Thoracic aorta (tissue), 2 donors: ENCODE results near the gene STRADA. TPM values are rescaled to one million over a fixed set of nuclear protein-coding genes. Genes with fewer than 3 reads are reported as not detected.

ENCODE experiments used
- ATAC-seq: fragments of 150-250 bp; one replicate; pipeline ENCODE4 v1.8.0; 2017; ENCODE audit warnings: low read depth; ENCODE audit not compliant: insufficient number of reproducible peaks, low FRiP score
- DNase-seq: peaks from one replicate; pipeline ENCODE4 v3.0.0-alpha.2; 2020; ENCODE audit warnings: low spot score
- H3K27ac ChIP-seq, 2 donors: fragments of 200-600 bp; sonication (generic); 1 replicate in 1 of 2; 2 replicates in 1 of 2; pipeline ENCODE4 v1.5.1; 2016; ENCODE audit warnings: mild to moderate bottlenecking in 2 of 2, moderate library complexity in 2 of 2
- H3K27me3 ChIP-seq: fragments of 200-600 bp; sonication (generic); replicated peaks from 2 replicates; pipeline ENCODE4 v1.6.0; 2016; ENCODE audit warnings: mild to moderate bottlenecking; ENCODE audit not compliant: insufficient read depth
- H3K36me3 ChIP-seq: fragments of 200-600 bp; sonication (generic); one replicate; pipeline ENCODE4 v1.5.1; 2016
- H3K4me1 ChIP-seq, 2 donors: fragments of 200-600 bp; sonication (generic); 1 replicate in 1 of 2; 2 replicates in 1 of 2; pipeline versions ENCODE4 v1.5.1 to v1.6.0; 2016; ENCODE audit warnings: low read depth in 2 of 2, mild to moderate bottlenecking in 1 of 2; ENCODE audit not compliant: control insufficient read depth in 1 of 2
- H3K4me3 ChIP-seq: fragments of 200-600 bp; sonication (generic); 2 replicates; pipeline ENCODE4 v1.5.1; 2016; ENCODE audit warnings: mild to moderate bottlenecking
- H3K9me3 ChIP-seq: fragments of 200-600 bp; sonication (generic); 2 replicates; pipeline ENCODE4 v1.5.1; 2016
- CTCF ChIP-seq: fragments of 200-600 bp; sonication (generic); IDR thresholded peaks from one replicate; pipeline ENCODE4 v1.5.1; 2019; ENCODE audit warnings: antibody characterized with exemption
- total RNA-seq, 2 donors: library from RNA; depleted of rRNA; stranded (reverse); fragments of >200 nt; gene quantifications; one replicate each; pipeline versions ENCODE4 v1.1.0 to v1.2.3, GENCODE V29; 2016

The STRADA gene
- total RNA-seq, 2 donors from 2014 or later = 40.9 to 62.2 TPM

GRCh38 chr17:63665527-63666214, 75.9 kb downstream of the STRADA start:
- no peaks in the 10 kb centered on the region for H3K27me3 ChIP-seq
- H3K36me3 ChIP-seq = peaks cover 42% of the 10 kb centered on the region
- no peaks in the 10 kb centered on the region for H3K9me3 ChIP-seq
- no peak for DNase-seq
- TF ChIP-seq CTCF = no peak
- no peaks in the 10 kb centered on the region for H3K4me1 ChIP-seq
- no peak for ATAC-seq
- H3K27ac ChIP-seq = peak overlapping the region in 1 of 2 donors; percentile 8
- H3K4me3 ChIP-seq = no peak overlapping the region

- Histone ChIP-seq H3K4me3 (no peak overlapping the region), H3K36me3 (peaks cover 20% of the 10 kb centered on the region), H3K27ac (no peak overlapping the region), H3K9me3 (no peaks in the 10 kb centered on the region), H3K4me1 (no peaks in the 10 kb centered on the region), H3K27me3 (no peaks in the 10 kb centered on the region)
- no peak for DNase-seq
- no peak for ATAC-seq
- no peak for TF ChIP-seq CTCF
Measured at GRCh38 chr17:63659850-63660249, 81.7 kb downstream of the STRADA start.

GRCh38 chr17:63658366-63658765, 83.2 kb downstream of the STRADA start:
- Histone ChIP-seq H3K27me3 (no peaks in the 10 kb centered on the region), H3K36me3 (peaks cover 22% of the 10 kb centered on the region), H3K9me3 (no peaks in the 10 kb centered on the region), H3K4me1 (no peaks in the 10 kb centered on the region), H3K4me3 (no peak overlapping the region), H3K27ac (no peak overlapping the region)
- TF ChIP-seq CTCF = no peak
- DNase-seq (no peak), ATAC-seq (no peak)

GRCh38 chr17:63657786-63658185, 83.8 kb downstream of the STRADA start:
- peaks cover 27% of the 10 kb centered on the region for H3K36me3 ChIP-seq
- H3K4me1 ChIP-seq = no peaks in the 10 kb centered on the region
- no peak for ATAC-seq
- no peak for DNase-seq
- H3K9me3 ChIP-seq = no peaks in the 10 kb centered on the region
- H3K27me3 ChIP-seq = no peaks in the 10 kb centered on the region
- no peak for TF ChIP-seq CTCF
- H3K27ac ChIP-seq = no peak overlapping the region
- H3K4me3 ChIP-seq = no peak overlapping the region

- H3K27me3 ChIP-seq = no peaks in the 10 kb centered on the region
- H3K36me3 ChIP-seq = peaks cover 20% of the 10 kb centered on the region
- no peak overlapping the region for H3K4me3 ChIP-seq
- H3K4me1 ChIP-seq = no peaks in the 10 kb centered on the region
- no peak for ATAC-seq
- no peak for DNase-seq
- H3K9me3 ChIP-seq = no peaks in the 10 kb centered on the region
- no peak overlapping the region for H3K27ac ChIP-seq
- TF ChIP-seq CTCF = no peak
Measured at GRCh38 chr17:63653050-63653449, 88.5 kb downstream of the STRADA start.

Other genes with a start within 250 kb of the STRADA start
- gene KCNH6, start 218.4 kb downstream of the STRADA start, total RNA-seq = not detected
- gene DCAF7, start 191.3 kb downstream of the STRADA start, total RNA-seq = 10 to 100 TPM; 29.2 to 29.5 TPM
- 10 to 100 TPM; 11.1 to 11.4 TPM for gene TACO1, start 140.9 kb downstream of the STRADA start, total RNA-seq
- 100 to 1,000 TPM in 1 of 2 donors, 10 to 100 TPM in 1; 85.3 to 102 TPM for gene MAP3K3, start 119.4 kb downstream of the STRADA start, total RNA-seq
- gene LIMD2, start 41.7 kb downstream of the STRADA start, total RNA-seq = 10 to 100 TPM; 26.2 to 29.6 TPM
- gene CCDC47, start 31.8 kb upstream of the STRADA start, total RNA-seq = 100 to 1,000 TPM in 1 of 2 donors, 10 to 100 TPM in 1; 40.2 to 101 TPM
- 100 to 1,000 TPM in 1 of 2 donors, 10 to 100 TPM in 1; 92.9 to 157 TPM for gene DDX42, start 32.4 kb upstream of the STRADA start, total RNA-seq
- 10 to 100 TPM; 58.5 to 76.1 TPM for gene PSMC5, start 85.6 kb upstream of the STRADA start, total RNA-seq
- 10 to 100 TPM; 38.2 to 52.9 TPM for gene FTSJ3, start 85.9 kb upstream of the STRADA start, total RNA-seq
- gene SMARCD2, start 100.9 kb upstream of the STRADA start, total RNA-seq = 100 to 1,000 TPM in 1 of 2 donors, 10 to 100 TPM in 1; 81.8 to 136 TPM
- gene CSH2, start 131.9 kb upstream of the STRADA start, total RNA-seq = not detected
- gene GH2, start 140.1 kb upstream of the STRADA start, total RNA-seq = not detected
- gene CSH1, start 154.8 kb upstream of the STRADA start, total RNA-seq = not detected
- gene CSHL1, start 169.5 kb upstream of the STRADA start, total RNA-seq = not detected
- gene GH1, start 177.0 kb upstream of the STRADA start, total RNA-seq = not detected
- gene CD79B, start 190.5 kb upstream of the STRADA start, total RNA-seq = 1 to 10 TPM; 4.3 to 6.0 TPM
- gene SCN4A, start 231.1 kb upstream of the STRADA start, total RNA-seq = 1 to 10 TPM in 1 of 2 donors, not detected in 1; 1.1 TPM